ENCODE data around the gene DAB2.
"Not testable (repeated sequence)": the region's sequence is repeated elsewhere in the genome, so short reads cannot be mapped to it uniquely, and the experiment has no call there.

The DAB2 gene

DNA sequence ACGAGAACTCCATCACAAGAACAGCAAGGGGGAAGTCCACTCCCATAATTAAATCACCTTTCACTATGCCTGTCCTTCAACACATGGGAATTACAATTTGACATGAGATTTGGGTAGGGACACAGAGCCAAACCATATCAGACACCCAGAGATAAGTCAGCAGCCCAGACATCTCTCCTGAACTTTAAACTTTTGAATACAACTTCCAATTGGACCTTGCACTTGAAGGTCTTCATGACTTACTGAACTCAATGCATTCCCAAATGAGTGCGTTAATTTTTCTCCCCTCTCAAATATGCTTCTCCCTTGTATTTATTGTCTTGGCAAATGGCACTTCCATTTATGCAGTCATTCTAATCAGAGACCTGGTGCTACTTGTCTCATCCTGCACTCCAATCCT, 72.6 kb downstream of the DAB2 start:
- Histone ChIP-seq H3K27ac (no peak overlapping the region), H3K4me3 (no peak overlapping the region)
- no peak for DNase-seq (ENCODE audit: low spot score)
- TF ChIP-seq, protein P1, sequence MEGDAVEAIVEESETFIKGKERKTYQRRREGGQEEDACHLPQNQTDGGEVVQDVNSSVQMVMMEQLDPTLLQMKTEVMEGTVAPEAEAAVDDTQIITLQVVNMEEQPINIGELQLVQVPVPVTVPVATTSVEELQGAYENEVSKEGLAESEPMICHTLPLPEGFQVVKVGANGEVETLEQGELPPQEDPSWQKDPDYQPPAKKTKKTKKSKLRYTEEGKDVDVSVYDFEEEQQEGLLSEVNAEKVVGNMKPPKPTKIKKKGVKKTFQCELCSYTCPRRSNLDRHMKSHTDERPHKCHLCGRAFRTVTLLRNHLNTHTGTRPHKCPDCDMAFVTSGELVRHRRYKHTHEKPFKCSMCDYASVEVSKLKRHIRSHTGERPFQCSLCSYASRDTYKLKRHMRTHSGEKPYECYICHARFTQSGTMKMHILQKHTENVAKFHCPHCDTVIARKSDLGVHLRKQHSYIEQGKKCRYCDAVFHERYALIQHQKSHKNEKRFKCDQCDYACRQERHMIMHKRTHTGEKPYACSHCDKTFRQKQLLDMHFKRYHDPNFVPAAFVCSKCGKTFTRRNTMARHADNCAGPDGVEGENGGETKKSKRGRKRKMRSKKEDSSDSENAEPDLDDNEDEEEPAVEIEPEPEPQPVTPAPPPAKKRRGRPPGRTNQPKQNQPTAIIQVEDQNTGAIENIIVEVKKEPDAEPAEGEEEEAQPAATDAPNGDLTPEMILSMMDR (IDR thresholded peaks at IDR 0.05): no peak

DNA sequence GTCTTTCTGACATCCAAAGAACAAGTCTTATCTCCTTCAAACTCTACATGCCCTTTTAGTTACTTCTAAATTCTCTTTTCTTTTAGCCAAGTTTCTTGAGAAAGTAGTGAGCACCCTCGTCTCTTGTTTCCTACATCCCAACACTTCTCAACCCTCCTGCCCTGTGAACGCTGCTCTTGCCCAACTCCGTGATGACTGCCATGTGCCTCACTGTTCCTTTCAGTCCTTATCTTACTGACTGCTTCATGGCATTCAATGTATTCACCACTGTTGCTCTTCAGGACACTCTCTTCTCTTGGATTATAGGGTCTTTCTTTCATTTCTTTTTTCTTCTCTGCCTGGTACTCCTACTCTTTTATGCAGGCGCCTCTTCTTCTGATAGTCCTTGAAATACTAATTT, 75.3 kb downstream of the DAB2 start:
- TF ChIP-seq, protein P1 (IDR thresholded peaks at IDR 0.05): no peak
- no peak for DNase-seq (ENCODE audit: low spot score)
- Histone ChIP-seq H3K4me3 (no peak overlapping the region), H3K27ac (no peak overlapping the region)

DNA sequence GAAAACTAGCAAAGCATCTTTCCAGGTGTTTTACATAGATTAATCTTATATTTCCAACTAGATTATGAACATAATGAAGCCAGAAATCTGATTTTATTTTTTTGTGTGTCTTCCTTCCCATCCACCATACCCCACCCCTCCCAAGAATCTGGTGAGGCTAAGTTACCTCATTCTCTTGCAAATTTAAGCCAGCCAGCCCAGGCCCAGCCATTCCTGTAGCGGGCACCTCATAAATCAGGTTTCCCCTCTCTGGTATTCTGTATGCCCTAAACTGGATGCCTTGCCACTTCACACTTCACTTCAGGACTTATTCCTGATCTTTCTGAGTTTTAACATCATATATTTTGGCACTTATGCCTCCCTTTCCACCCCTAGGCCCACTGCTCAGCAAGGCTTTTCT, 82.3 kb downstream of the DAB2 start:
- Histone ChIP-seq H3K4me3 (no peak overlapping the region), H3K27ac (no peak overlapping the region)
- TF ChIP-seq, protein P1 (IDR thresholded peaks at IDR 0.05): no peak
- no peak for DNase-seq (ENCODE audit: low spot score)

DNA sequence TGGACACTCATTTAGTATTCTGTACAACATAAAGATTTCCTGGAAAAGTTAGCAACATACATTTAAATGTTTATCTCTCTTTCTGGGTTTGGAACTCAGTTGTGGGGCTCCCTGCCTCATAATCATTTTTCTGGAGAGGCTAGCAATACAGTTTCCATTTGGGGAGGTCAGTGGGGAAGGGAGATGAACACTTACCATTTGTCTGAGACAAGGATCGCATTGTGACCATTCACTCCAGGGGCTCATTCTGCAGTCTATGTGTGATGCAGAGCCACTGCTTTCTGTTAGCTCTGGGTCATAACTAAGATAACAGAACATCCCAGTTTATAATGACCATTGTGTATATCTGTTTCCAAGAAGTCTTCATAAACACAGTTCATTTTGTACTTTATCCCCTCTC, 82.9 kb downstream of the DAB2 start:
- Histone ChIP-seq H3K27ac (no peak overlapping the region), H3K4me3 (no peak overlapping the region)
- TF ChIP-seq, protein P1 (IDR thresholded peaks at IDR 0.05): no peak
- no peak for DNase-seq (ENCODE audit: low spot score)

DNA sequence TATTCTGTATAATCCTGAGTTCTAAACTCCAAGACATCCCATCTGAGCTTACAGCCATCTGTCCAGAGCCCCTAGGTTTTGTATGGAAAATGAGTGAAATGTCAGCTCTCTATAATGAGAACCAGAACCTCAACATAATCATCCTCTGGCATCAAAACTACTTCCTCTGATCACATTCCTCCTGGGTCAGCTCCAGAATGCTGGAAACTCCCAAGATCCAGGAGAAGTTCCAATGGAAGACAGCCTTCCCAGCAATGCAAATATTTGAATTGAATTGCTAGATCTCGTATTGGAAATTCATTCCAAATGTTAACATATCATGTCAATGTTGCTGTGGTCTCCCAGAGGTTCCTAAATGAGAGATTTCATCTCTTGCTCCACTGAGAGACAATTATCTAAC, 84.3 kb downstream of the DAB2 start:
- Histone ChIP-seq H3K4me3 (no peak overlapping the region), H3K27ac (no peak overlapping the region)
- TF ChIP-seq, protein P1 (IDR thresholded peaks at IDR 0.05): no peak
- no peak for DNase-seq (ENCODE audit: low spot score)

DNA sequence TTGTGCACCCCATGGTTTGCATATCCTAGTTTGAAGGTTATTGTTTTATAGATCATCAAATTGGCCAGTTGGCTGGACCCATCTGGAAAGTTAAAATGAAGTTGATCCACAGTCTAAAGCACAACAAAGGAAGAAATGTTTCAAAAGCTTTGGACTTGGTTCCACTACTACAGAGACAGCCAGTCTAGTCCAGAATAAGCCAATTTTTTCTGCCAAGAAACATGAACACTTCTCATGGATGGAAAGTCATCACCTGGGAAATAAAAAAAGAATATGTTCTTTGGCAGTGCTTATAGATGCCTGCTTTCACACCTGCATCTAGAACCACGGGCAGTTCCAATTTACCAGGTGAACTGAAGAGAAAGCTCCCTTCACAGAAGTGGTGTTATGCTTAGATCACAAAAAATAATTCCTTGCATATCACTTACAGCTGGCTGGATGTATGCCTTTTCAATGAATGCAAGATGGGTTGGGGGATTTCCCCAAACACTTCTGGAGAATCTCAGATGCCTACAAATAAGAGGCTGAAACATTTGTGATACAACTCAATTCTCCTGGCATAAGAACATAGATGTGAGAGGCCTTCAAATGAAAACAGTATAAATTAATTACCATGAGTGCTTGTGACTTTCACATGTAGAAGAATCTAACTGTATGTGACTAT, 87.4 kb downstream of the DAB2 start:
- Histone ChIP-seq H3K4me3 (no peak overlapping the region), H3K27ac (no peak overlapping the region)
- TF ChIP-seq, protein P1 (IDR thresholded peaks at IDR 0.05): no peak
- DNase-seq (ENCODE audit: low spot score): no peak

DNA sequence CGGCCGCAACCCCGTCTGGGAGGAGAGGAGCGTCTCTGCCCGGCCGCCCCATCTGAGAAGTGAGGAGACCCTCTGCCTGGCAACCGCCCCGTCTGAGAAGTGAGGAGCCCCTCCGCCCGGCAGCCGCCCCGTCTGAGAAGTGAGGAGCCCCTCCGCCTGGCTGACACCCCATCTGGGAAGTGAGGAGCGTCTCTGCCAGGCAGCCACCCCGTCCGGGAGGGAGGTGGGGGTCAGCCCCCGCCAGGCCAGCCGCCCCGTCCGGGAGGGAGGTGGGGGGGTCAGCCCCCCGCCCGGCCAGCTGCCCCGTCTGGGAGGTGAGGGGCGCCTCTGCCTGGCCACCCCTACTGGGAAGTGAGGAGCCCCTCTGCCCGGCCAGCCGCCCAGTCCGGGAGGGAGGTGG, 90.5 kb downstream of the DAB2 start:
- not testable (repeated sequence) for H3K4me3 ChIP-seq; DNase-seq (ENCODE audit: low spot score); H3K27ac ChIP-seq
